ENCODE measurements around the gene SGSM1. TPM values are rescaled to one million over a fixed set of nuclear protein-coding genes. Genes with fewer than 3 reads are reported as not detected.

SGSM1 gene
- total and polyA plus RNA-seq, 10 of the 15 experiments (the other 5 are each of a cell fraction or from before 2014, with no cell fraction given): not detected

- SMC1A ChIA-PET (ENCODE audit: uncharacterized antibody, unreplicated experiment): no interaction called here
- 4% methylated on average over 7 of the region's 7 CpGs for WGBS (ENCODE audit: insufficient coverage, insufficient replicate concordance, low lambda C conversion rate, missing lambda C conversion rate)
- H3K27me3 ChIP-seq (replicated peaks in 1 of 2; ENCODE audit: control insufficient read depth in 2 of 2, insufficient read depth in 2 of 2, low read length in 1 of 2): peaks cover 0 to 3% of the 10 kb centered on the region in 2 experiments; a peak in 1 of 4 replicates
- POLR2A ChIA-PET: no interaction called here
- H3K79me2 ChIP-seq (ENCODE audit: control insufficient read depth, insufficient read depth, low read length): no peaks in the 10 kb centered on the region
- H3K4me3 ChIP-seq: no peak overlapping the region
- DNase-seq (ENCODE audit: low read depth, low spot score) (no peak), ATAC-seq (no peak), FAIRE-seq (no peak)
- no peaks in the 10 kb centered on the region for H3K36me3 ChIP-seq (ENCODE audit: control insufficient read depth in 2 of 2, insufficient read depth in 2 of 2, low read length in 1 of 2)
- no peaks in the 10 kb centered on the region for H4K20me1 ChIP-seq (ENCODE audit: control insufficient read depth, insufficient read depth)
- intact Hi-C loops (cut with micrococcal nuclease; ENCODE audit: unreplicated experiment): no loop called here
- no peak overlapping the region for H2AFZ ChIP-seq (ENCODE audit: control insufficient read depth, low read depth, low read length)
- no peaks in the 10 kb centered on the region for H3K9me3 ChIP-seq (replicated peaks; ENCODE audit: control insufficient read depth, insufficient read depth, low read length)
- CTCF ChIA-PET: no interaction called here
- in situ Hi-C loops (cut with MboI): no loop called here
- TF ChIP-seq IRF3 (IDR thresholded peaks at IDR 0.05) (no peak), BHLHE40 (IDR thresholded peaks at IDR 0.05; ENCODE audit: borderline replicate concordance in 1 of 2, low read depth in 2 of 2, low read length in 1 of 2) (no peak), IKZF1 (conservative IDR thresholded peaks at IDR 0.05) (no peak), ZNF207 (IDR thresholded peaks at IDR 0.05; ENCODE audit: borderline replicate concordance) (no peak), NFXL1 (IDR thresholded peaks at IDR 0.05; ENCODE audit: borderline replicate concordance) (no peak)
- no TSS peak for BruUV-seq (replicated peaks)
- RAD21 ChIA-PET (ENCODE audit: unreplicated experiment): no interaction called here
- no peak overlapping the region for H3K4me2 ChIP-seq (ENCODE audit: control insufficient read depth, insufficient read depth)
- H3K27ac ChIP-seq (ENCODE audit: control insufficient read depth, insufficient read depth): no peak overlapping the region
- no peaks in the 10 kb centered on the region for H3K4me1 ChIP-seq (ENCODE audit: control insufficient read depth, insufficient read depth, low read length)
- no peak overlapping the region for H3K9ac ChIP-seq (ENCODE audit: control insufficient read depth, insufficient read depth, low read length)
These were observed 63.0 kb downstream of the SGSM1 start for GRCh38 chr22:24868979-24869378.

- Histone ChIP-seq H3K4me1 (ENCODE audit: control insufficient read depth, insufficient read depth, low read length) (no peaks in the 10 kb centered on the region), H3K36me3 (ENCODE audit: control insufficient read depth in 2 of 2, insufficient read depth in 2 of 2, low read length in 1 of 2) (no peaks in the 10 kb centered on the region), H4K20me1 (ENCODE audit: control insufficient read depth, insufficient read depth) (no peaks in the 10 kb centered on the region), H3K9ac (ENCODE audit: control insufficient read depth, insufficient read depth, low read length) (no peak overlapping the region), H2AFZ (ENCODE audit: control insufficient read depth, low read depth, low read length) (no peak overlapping the region), H3K9me3 (replicated peaks; ENCODE audit: control insufficient read depth, insufficient read depth, low read length) (no peaks in the 10 kb centered on the region), H3K27me3 (replicated peaks in 1 of 2; ENCODE audit: control insufficient read depth in 2 of 2, insufficient read depth in 2 of 2, low read length in 1 of 2) (peaks cover 0 to 3% of the 10 kb centered on the region in 2 experiments; a peak in 1 of 4 replicates), H3K27ac (ENCODE audit: control insufficient read depth, insufficient read depth) (no peak overlapping the region), H3K4me3 (no peak overlapping the region), H3K79me2 (ENCODE audit: control insufficient read depth, insufficient read depth, low read length) (no peaks in the 10 kb centered on the region), H3K4me2 (ENCODE audit: control insufficient read depth, insufficient read depth) (no peak overlapping the region)
- intact Hi-C loops (cut with micrococcal nuclease; ENCODE audit: unreplicated experiment) (no loop called here), in situ Hi-C loops (cut with MboI) (no loop called here)
- POLR2A ChIA-PET: no interaction called here
- SMC1A ChIA-PET (ENCODE audit: uncharacterized antibody, unreplicated experiment): no interaction called here
- RAD21 ChIA-PET (ENCODE audit: unreplicated experiment): no interaction called here
- no peak for TF ChIP-seq IRF4 (IDR thresholded peaks at IDR 0.05; ENCODE audit: low read depth, low read length)
- 0 out of 2 replicates have a peak, but pooled peaks have one; percentile 19 for TF ChIP-seq ZBTB40 (IDR thresholded peaks at IDR 0.05; ENCODE audit: borderline replicate concordance)
- 15% methylated on average over 7 of the region's 7 CpGs for WGBS (ENCODE audit: insufficient coverage, insufficient replicate concordance, low lambda C conversion rate, missing lambda C conversion rate)
- no TSS peak for BruUV-seq (replicated peaks)
- CTCF ChIA-PET: no interaction called here
- ATAC-seq: no peak
- FAIRE-seq: no peak
- DNase-seq (ENCODE audit: low read depth, low spot score): no peak
These were observed 65.7 kb downstream of the SGSM1 start for GRCh38 chr22:24871611-24872205.

All from GM12878 (cell line).